Type B pancreatic cell (in vitro differentiated cells): ENCODE results near the gene CDH11. TPM values are rescaled to one million over a fixed set of nuclear protein-coding genes. Genes with fewer than 3 reads are reported as not detected.

Source experiments
- DNase-seq: peaks from one replicate; pipeline ENCODE4 v3.0.0; 2021; ENCODE audit warnings: mixed read lengths; ENCODE audit not compliant: unreplicated experiment; ENCODE audit errors: extremely low spot score
- H3K27ac Mint-ChIP-seq: 2 replicates; pipeline ENCODE4 v1.8.0; 2021; ENCODE audit warnings: mild to moderate bottlenecking, mixed read lengths
- H3K27me3 Mint-ChIP-seq: 2 replicates; pipeline ENCODE4 v1.8.0; 2021; ENCODE audit warnings: mixed read lengths
- H3K36me3 Mint-ChIP-seq: 2 replicates; pipeline ENCODE4 v1.8.0; 2021; ENCODE audit warnings: mixed read lengths
- H3K4me1 Mint-ChIP-seq: one replicate; pipeline ENCODE4 v1.8.0; 2021; ENCODE audit warnings: mixed read lengths; ENCODE audit not compliant: unreplicated experiment
- H3K4me3 Mint-ChIP-seq: 2 replicates; pipeline ENCODE4 v1.8.0; 2021; ENCODE audit warnings: mild to moderate bottlenecking, mixed read lengths
- H3K9me3 Mint-ChIP-seq: 2 replicates; pipeline ENCODE4 v1.8.0; 2021; ENCODE audit warnings: mixed read lengths
- total RNA-seq: library from RNA; stranded (reverse); gene quantifications from 2 replicates; pipeline ENCODE4 v1.2.1, GENCODE V29; 2021; ENCODE audit warnings: low replicate concordance
- TF ChIP-seq, protein P1 (sequence below): fragments of 200-600 bp; sonication (generic); conservative IDR thresholded peaks from 2 replicates; pipeline ENCODE4 v1.5.0; 2021; ENCODE audit warnings: antibody characterized with exemption, mild to moderate bottlenecking

The CDH11 gene
- total RNA-seq, 1 donor from 2014 or later, result 287 TPM

DNA sequence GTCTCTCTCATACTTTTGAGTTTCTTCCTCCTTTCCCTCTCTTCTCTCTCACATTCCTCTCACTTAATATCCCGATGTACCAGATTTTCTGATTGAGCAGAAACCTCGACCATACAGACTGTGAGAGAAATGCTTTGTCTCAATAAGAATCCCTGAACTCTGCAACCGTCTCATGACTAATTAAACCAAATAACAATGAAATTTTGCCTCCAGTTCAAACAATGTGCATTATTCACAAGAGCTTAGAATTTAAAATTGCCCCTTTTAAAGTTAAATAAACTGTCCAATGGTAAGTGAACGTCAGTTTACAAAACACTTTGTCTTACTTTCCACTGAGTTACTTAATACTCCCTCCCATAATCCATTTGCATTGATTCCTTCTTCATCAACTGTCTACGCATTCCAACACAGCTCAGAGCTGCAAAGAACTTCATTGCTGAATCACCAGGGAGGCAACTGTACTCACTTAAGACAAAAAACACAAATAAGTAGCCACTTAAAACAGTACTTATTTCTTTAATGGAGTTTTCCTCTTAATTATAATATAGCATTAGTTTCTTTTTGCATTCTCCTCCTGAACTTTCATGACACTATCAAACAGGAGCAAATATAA, 4.9 kb downstream of the CDH11 start:
- peaks cover 40% of the 10 kb centered on the region for H3K27me3 Mint-ChIP-seq
- peaks cover 32% of the 10 kb centered on the region for H3K36me3 Mint-ChIP-seq
- H3K4me3 Mint-ChIP-seq, result peak overlapping the region; percentile 58
- no peak overlapping the region for H3K27ac Mint-ChIP-seq
- H3K9me3 Mint-ChIP-seq, result no peaks in the 10 kb centered on the region
- TF ChIP-seq, protein P1, sequence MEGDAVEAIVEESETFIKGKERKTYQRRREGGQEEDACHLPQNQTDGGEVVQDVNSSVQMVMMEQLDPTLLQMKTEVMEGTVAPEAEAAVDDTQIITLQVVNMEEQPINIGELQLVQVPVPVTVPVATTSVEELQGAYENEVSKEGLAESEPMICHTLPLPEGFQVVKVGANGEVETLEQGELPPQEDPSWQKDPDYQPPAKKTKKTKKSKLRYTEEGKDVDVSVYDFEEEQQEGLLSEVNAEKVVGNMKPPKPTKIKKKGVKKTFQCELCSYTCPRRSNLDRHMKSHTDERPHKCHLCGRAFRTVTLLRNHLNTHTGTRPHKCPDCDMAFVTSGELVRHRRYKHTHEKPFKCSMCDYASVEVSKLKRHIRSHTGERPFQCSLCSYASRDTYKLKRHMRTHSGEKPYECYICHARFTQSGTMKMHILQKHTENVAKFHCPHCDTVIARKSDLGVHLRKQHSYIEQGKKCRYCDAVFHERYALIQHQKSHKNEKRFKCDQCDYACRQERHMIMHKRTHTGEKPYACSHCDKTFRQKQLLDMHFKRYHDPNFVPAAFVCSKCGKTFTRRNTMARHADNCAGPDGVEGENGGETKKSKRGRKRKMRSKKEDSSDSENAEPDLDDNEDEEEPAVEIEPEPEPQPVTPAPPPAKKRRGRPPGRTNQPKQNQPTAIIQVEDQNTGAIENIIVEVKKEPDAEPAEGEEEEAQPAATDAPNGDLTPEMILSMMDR, result no peak
- no peak for DNase-seq
- H3K4me1 Mint-ChIP-seq, result peaks cover 36% of the 10 kb centered on the region

DNA sequence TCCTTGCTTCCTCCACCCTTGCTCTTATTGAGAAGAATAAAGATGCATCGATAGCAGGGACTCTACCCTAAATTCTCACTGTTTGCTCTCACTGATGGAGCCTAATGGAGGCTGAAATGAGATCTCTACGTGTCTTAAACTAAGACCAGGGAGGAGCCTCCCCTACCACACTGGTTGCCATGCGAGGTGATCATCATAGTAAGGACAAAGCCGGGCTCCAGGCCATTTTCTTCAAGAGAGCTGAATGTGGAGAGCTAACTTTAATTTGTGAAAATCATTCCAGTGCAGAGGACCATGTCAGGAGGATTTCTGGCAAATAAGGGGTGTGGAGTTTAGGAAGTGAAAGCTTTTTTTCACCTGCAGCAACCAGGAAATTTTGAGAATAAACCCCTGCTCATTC, 5.6 kb downstream of the CDH11 start:
- Mint-ChIP-seq H3K27ac (no peak overlapping the region), H3K4me3 (peak overlapping the region; percentile 51), H3K27me3 (peaks cover 39% of the 10 kb centered on the region), H3K4me1 (peaks cover 39% of the 10 kb centered on the region), H3K36me3 (peaks cover 35% of the 10 kb centered on the region), H3K9me3 (no peaks in the 10 kb centered on the region)
- TF ChIP-seq, protein P1, result no peak
- no peak for DNase-seq

DNA sequence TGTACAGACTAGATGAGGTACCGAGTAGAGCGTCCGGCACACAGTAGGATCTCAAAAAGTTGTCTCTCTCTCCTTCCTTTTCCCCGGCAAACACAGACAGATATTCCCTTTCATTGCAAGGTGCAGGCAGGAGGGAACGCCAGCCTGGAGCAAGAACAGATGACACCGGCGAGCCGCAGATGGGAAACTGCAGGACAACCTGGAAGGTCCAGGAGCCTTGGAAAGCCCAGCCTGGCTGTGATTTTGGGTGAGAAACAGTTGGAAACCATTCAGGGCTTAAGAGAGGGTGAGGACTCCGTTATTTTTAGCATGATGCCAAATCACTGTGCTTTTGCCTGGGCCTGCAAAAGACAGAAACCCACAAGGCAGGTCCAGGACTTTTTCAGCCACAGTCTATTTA, 7.3 kb downstream of the CDH11 start:
- Mint-ChIP-seq H3K4me1 (peaks cover 41% of the 10 kb centered on the region), H3K27ac (no peak overlapping the region), H3K36me3 (peaks cover 33% of the 10 kb centered on the region), H3K9me3 (no peaks in the 10 kb centered on the region), H3K27me3 (peaks cover 27% of the 10 kb centered on the region), H3K4me3 (no peak overlapping the region)
- DNase-seq, result no peak
- TF ChIP-seq, protein P1, result no peak

DNA sequence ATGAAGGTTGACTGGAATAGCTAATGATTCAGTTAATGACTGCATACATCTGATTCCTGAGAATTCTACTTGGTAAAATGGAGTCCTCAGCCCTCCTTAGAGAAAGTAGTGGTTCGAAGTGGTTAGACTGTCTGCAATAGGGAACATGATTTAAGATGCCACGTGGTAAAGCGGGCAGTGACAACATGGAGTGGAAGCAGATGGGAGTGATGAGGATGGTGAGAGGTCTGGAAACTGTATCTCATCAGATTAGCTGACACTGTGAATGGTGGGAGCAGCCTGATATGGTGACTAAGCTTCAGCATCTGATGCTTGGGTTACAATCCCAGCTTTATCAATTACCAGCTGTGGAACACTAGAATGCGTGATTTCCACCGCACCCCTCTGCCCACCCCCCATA, 8.4 kb downstream of the CDH11 start:
- no peak for DNase-seq
- TF ChIP-seq, protein P1, result no peak
- Mint-ChIP-seq H3K27ac (no peak overlapping the region), H3K4me3 (no peak overlapping the region), H3K36me3 (peaks cover 33% of the 10 kb centered on the region), H3K9me3 (no peaks in the 10 kb centered on the region), H3K27me3 (peaks cover 17% of the 10 kb centered on the region), H3K4me1 (peaks cover 41% of the 10 kb centered on the region)

DNA sequence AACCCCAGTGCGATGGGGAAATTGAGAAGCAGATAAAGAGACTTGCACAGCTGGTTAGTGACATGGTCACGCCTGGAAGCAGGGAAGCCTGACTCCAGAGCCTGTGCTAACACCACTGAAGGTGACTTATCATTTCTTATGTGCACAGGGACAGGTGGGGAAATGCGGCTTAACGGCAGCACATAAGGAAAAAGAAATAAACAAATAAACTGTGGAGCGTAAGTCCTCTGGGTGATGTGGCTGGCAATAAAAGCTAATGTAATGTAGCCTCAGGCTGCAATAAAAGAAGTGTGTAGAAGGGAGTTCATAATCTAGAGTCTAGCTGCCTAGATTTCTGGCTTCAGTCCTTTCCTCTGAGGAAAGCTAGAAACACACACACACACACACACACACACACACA, 10.6 kb downstream of the CDH11 start:
- no peak overlapping the region for H3K4me3 Mint-ChIP-seq
- no peaks in the 10 kb centered on the region for H3K9me3 Mint-ChIP-seq
- TF ChIP-seq, protein P1, result no peak
- no peak overlapping the region for H3K27ac Mint-ChIP-seq
- DNase-seq, result no peak
- H3K27me3 Mint-ChIP-seq, result peaks cover 8% of the 10 kb centered on the region
- peaks cover 38% of the 10 kb centered on the region for H3K36me3 Mint-ChIP-seq
- H3K4me1 Mint-ChIP-seq, result peaks cover 30% of the 10 kb centered on the region
